ENCODE measurements around the gene PLA2G5.

PLA2G5 gene

GRCh38 chr1:20075345-20075744 lies 5.4 kb downstream of the PLA2G5 start:
- no peak for TF ChIP-seq CTCF (IDR thresholded peaks at IDR 0.05)
- Histone ChIP-seq H3K4me3 (ENCODE audit: low read depth in 1 of 2, low read length in 1 of 2) (no peak overlapping the region), H3K27me3 (peaks cover 14% of the 10 kb centered on the region), H3K4me1 (ENCODE audit: control insufficient read depth in 1 of 2, insufficient read depth in 1 of 2, low read depth in 1 of 2, low read length in 1 of 2) (no peaks in the 10 kb centered on the region), H3K27ac (no peak overlapping the region), H3K36me3 (no peaks in the 10 kb centered on the region), H3K9me3 (no peaks in the 10 kb centered on the region)

GRCh38 chr1:20076223-20076622 lies 6.2 kb downstream of the PLA2G5 start:
- Histone ChIP-seq H3K4me3 (ENCODE audit: low read depth in 1 of 2, low read length in 1 of 2) (no peak overlapping the region), H3K36me3 (no peaks in the 10 kb centered on the region), H3K4me1 (ENCODE audit: control insufficient read depth in 1 of 2, insufficient read depth in 1 of 2, low read depth in 1 of 2, low read length in 1 of 2) (no peaks in the 10 kb centered on the region), H3K9me3 (no peaks in the 10 kb centered on the region), H3K27ac (no peak overlapping the region), H3K27me3 (peaks cover 23% of the 10 kb centered on the region)
- TF ChIP-seq CTCF (IDR thresholded peaks at IDR 0.05) = no peak

- no peak overlapping the region for H3K4me3 ChIP-seq (ENCODE audit: low read depth in 1 of 2, low read length in 1 of 2)
- no peak overlapping the region for H3K27ac ChIP-seq
- no peaks in the 10 kb centered on the region for H3K9me3 ChIP-seq
- peaks cover 30% of the 10 kb centered on the region for H3K27me3 ChIP-seq
- no peak for TF ChIP-seq CTCF (IDR thresholded peaks at IDR 0.05)
- H3K36me3 ChIP-seq = no peaks in the 10 kb centered on the region
- H3K4me1 ChIP-seq (ENCODE audit: control insufficient read depth in 1 of 2, insufficient read depth in 1 of 2, low read depth in 1 of 2, low read length in 1 of 2) = no peaks in the 10 kb centered on the region
These were observed 6.9 kb downstream of the PLA2G5 start for GRCh38 chr1:20076710-20077461.

- H3K27ac ChIP-seq = no peak overlapping the region
- no peaks in the 10 kb centered on the region for H3K9me3 ChIP-seq
- H3K27me3 ChIP-seq = peaks cover 41% of the 10 kb centered on the region
- no peaks in the 10 kb centered on the region for H3K4me1 ChIP-seq (ENCODE audit: control insufficient read depth in 1 of 2, insufficient read depth in 1 of 2, low read depth in 1 of 2, low read length in 1 of 2)
- no peak for TF ChIP-seq CTCF (IDR thresholded peaks at IDR 0.05)
- no peaks in the 10 kb centered on the region for H3K36me3 ChIP-seq
- no peak overlapping the region for H3K4me3 ChIP-seq (ENCODE audit: low read depth in 1 of 2, low read length in 1 of 2)
These were observed 8.2 kb downstream of the PLA2G5 start for GRCh38 chr1:20078171-20078651.

GRCh38 chr1:20078711-20079110 lies 8.7 kb downstream of the PLA2G5 start:
- no peaks in the 10 kb centered on the region for H3K9me3 ChIP-seq
- H3K36me3 ChIP-seq = no peaks in the 10 kb centered on the region
- H3K27me3 ChIP-seq = peaks cover 41% of the 10 kb centered on the region
- H3K4me1 ChIP-seq (ENCODE audit: control insufficient read depth in 1 of 2, insufficient read depth in 1 of 2, low read depth in 1 of 2, low read length in 1 of 2) = no peaks in the 10 kb centered on the region
- H3K27ac ChIP-seq = no peak overlapping the region
- TF ChIP-seq CTCF (IDR thresholded peaks at IDR 0.05) = no peak
- no peak overlapping the region for H3K4me3 ChIP-seq (ENCODE audit: low read depth in 1 of 2, low read length in 1 of 2)

Measured in neutrophil (primary cell).